ENCODE results near the gene ARHGAP32.

DNA sequence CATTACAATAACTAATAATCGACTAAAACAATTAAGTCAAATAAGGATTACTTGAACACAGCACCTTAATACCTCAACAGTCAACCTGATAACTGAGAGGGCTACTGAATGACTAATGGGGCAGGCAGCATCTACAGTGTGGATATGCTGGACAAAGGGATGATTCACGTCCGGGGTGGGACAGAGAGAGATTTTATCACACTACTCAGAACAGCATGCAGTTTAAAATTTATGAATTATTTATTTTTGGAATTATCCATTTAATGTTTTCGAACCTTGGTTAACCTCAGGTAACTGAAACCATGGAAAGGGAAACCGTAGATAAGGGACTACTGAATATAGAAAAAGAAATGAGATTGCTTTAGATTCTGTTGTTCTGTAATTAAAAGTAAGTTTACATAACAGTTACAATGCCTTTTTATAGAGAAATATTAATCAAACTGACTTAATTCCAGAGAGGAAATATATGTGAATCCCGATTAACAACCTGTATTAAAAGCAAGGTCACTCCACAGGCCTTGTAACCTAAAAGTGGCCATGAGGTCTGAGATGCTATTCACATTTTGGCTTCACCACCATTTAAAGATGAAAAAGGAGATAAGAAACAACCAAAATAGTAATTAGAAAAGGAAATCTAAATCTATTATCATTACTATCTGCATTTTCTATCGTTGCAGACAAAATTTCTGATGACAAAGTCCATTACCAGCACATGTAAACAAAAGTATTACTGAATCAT, 130.5 kb downstream of the ARHGAP32 start:
- no peak for TF ChIP-seq POLR2AphosphoS5 (IDR thresholded peaks at IDR 0.05)
- TF ChIP-seq, protein P1, sequence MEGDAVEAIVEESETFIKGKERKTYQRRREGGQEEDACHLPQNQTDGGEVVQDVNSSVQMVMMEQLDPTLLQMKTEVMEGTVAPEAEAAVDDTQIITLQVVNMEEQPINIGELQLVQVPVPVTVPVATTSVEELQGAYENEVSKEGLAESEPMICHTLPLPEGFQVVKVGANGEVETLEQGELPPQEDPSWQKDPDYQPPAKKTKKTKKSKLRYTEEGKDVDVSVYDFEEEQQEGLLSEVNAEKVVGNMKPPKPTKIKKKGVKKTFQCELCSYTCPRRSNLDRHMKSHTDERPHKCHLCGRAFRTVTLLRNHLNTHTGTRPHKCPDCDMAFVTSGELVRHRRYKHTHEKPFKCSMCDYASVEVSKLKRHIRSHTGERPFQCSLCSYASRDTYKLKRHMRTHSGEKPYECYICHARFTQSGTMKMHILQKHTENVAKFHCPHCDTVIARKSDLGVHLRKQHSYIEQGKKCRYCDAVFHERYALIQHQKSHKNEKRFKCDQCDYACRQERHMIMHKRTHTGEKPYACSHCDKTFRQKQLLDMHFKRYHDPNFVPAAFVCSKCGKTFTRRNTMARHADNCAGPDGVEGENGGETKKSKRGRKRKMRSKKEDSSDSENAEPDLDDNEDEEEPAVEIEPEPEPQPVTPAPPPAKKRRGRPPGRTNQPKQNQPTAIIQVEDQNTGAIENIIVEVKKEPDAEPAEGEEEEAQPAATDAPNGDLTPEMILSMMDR (IDR thresholded peaks at IDR 0.05): no peak
- TF ChIP-seq POLR2A (IDR thresholded peaks at IDR 0.05): no peak

Data from breast epithelium (tissue), 3 donors.